DMS114 treated with DMSO at 0.1 percent for 48 hours (cell line): ENCODE data around the gene KIF19.

Source experiments
- DNase-seq: peaks from one replicate; lab custom pipeline; 2025; ENCODE audit not compliant: unreplicated experiment; lab: John Stamatoyannopoulos, UW

Gene KIF19

DNA sequence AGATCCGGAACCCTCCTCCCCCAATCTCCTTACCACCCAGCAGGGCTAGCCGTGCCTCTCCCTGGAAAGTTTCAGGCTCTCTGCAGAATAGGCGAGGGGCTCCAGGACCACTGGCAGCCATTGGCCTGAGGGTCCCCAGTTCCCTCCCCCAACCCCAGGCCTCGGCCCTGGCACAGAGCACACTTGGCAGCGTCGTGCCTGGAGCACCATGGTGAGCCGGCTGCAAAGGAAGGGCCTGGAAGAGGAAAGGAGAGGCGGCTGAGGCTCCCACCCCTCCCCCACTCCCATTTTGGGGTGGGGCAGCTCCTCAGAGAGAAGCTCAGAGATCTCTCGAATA, 36.0 kb downstream of the KIF19 start:
- no peak for DNase-seq

DNA sequence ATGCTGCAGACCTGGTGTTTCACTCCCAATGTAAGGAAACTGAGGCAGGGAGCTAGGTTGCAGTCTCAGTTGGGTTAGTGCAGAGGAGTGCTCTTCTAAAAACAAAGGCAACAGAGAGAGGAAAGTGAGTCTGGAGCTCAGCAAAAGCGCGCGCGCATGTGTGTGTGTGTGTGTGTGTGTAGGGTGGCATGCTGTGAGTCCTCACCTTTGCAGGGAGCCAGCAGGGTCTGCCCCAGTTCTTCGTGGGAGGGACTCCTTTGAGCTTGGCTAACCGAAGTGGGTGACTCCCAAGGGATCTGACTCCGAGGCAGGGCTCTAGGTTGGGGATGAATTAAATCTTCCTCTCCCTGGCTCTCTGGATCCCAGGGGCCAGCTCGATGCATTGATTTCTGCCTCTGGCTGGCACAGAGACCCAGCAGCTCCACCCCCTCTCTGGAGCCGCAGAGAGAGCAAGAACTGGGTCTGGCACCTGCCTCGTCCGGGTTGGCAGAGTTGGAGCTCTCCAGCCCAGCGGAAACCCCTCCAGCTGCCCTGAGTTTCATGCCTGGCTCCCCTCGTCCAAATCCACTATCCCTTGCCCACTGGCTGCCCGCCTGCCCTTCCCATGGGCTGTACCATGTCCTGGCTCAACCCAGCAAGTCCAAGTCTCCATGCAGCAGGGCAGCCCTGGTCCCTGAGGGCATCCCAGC, 36.9 kb downstream of the KIF19 start:
- no peak for DNase-seq

DNA sequence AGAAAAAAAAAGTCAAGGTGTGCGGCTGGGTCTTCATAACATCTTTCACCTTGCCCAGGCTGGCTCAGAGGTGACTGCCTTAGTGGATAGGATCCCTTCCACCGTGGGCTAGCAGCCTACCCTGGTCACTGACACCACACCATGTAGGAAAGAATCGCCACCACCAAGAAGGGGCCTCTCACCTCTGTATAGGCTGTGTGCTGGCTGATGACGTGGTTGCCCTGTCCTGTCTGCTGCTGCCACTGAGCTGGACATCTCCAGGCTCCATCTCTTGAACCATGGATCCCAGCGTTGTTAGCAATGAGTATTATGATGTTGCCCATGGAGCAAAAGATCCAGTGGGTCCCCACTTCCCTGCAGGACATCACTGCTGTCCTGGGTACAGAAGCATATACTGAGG, 41.2 kb downstream of the KIF19 start, which contains the start of gene GPR142:
Gene GPR142, plus strand, starts transcription at position 301 of the 400 bp plus-strand sequence. CDS start 2,035 bp downstream, outside the sequence.
- no peak for DNase-seq

DNA sequence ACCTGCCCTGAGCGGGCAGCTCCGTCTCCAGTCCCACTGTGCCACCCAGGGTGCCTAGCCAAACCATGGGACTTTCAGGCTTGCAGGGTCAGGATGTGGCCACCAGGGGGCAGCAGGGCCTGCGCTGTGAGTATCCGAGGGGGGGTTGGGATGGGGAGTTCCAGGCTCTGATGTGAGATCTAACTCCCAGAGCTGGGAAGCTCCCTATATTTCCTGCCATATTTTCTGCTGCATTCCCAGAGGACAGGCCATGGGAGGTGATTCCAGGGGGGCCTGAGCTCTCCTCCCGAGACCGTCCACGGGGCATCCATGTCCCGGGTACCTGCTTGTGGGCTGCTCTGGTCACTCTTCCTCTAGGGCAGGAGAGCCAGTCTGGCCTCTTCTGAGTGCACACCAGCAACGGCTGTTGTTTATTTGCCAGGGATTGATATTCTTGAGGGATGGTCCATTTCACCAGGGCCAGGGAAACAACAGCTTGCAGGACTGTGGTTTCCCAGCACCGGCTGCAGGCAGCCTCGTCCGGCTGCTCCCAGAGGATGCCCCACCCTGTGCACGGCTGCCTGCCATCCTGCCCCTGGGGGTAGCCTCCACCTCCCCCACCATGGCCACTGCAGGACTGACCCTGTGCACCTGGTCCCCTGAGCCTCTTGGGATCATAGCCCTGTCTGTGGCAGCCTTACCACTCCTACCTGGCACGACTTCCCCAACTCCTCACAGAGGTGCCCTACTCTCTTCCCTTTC, 42.5 kb downstream of the KIF19 start:
- no peak for DNase-seq

DNA sequence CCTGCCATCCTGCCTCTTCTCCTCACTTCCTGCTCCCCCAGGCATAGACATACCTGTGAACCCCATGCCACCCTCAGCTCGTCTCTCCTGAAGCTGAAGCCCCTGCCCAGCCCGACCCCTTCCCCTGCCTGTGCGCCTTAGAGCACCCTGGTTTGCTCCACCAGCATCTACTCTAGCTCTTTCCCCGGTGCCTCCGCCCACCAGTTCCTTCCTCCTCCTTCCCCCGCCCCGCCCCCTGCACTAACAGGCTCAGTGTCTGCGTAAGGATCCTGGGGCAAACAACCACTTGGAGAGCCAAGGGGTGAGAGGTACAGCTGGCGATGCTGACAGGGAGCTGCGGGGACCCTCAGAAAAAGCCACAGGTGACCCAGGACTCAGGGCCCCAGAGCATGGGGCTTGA, 43.2 kb downstream of the KIF19 start:
- no peak for DNase-seq

DNA sequence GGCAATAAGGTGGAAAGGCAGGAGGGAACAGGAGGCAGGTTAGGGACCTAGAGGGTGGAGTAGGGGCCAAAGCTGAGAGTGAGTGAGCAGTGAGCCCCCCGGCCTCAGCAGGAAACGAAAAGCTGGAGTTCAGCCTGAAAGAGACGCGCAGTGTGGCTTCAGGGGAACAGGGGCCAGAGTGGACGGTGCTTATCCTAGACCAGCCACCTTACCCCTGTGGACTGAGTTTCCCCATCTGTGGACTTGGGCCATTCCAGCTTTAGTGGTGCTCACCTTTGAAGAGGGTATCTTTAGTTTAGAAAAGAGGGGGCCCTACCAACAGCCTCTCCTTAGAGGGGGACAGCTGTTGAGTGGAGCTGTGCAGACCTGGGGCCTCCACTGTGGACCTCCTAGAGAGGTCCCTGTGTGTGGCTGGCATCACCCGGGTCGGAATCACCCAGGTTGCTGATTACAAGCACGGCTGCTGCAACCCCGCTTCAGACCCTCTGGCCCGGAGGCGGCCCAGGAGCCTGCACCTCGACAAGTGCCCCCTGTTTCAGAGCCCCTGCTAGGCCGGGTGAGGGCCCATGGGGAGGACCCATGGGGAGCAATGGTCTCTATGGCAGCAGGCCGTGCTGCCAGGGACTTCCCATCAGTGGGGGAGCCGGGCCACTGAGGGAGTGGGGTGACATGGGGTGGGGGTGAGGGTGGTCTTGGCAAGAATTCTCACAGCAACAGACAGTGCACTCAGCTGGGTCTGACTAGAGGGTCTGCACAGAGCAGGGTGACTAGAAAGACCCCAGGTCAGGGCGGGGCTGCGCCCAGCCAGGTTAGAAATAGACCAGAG, 43.9 kb downstream of the KIF19 start:
- DNase-seq: no peak

DNA sequence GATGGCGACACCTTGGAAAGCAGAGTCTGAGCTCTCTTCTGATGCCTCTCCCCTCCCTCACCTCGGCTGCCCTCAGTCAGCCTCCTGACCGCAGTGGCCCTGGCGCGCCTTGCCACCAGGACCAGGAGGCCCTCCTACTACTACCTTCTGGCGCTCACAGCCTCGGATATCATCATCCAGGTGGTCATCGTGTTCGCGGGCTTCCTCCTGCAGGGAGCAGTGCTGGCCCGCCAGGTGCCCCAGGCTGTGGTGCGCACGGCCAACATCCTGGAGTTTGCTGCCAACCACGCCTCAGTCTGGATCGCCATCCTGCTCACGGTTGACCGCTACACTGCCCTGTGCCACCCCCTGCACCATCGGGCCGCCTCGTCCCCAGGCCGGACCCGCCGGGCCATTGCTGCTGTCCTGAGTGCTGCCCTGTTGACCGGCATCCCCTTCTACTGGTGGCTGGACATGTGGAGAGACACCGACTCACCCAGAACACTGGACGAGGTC, 45.7 kb downstream of the KIF19 start:
- DNase-seq: no peak

DNA sequence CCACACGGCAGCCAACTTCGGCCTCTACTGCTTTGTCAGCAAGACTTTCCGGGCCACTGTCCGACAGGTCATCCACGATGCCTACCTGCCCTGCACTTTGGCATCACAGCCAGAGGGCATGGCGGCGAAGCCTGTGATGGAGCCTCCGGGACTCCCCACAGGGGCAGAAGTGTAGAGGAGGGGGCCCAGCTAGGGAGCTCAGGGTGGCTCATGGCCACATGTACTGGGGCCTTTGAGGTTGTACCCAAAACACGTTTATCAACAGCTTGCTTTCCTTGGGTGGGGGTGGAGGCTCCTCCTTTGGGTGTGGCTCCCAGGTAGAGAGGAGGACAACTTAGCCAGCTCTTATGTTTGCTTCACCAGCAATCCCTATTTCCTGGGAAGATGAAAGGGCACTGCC, 46.4 kb downstream of the KIF19 start:
- DNase-seq: no peak

DNA sequence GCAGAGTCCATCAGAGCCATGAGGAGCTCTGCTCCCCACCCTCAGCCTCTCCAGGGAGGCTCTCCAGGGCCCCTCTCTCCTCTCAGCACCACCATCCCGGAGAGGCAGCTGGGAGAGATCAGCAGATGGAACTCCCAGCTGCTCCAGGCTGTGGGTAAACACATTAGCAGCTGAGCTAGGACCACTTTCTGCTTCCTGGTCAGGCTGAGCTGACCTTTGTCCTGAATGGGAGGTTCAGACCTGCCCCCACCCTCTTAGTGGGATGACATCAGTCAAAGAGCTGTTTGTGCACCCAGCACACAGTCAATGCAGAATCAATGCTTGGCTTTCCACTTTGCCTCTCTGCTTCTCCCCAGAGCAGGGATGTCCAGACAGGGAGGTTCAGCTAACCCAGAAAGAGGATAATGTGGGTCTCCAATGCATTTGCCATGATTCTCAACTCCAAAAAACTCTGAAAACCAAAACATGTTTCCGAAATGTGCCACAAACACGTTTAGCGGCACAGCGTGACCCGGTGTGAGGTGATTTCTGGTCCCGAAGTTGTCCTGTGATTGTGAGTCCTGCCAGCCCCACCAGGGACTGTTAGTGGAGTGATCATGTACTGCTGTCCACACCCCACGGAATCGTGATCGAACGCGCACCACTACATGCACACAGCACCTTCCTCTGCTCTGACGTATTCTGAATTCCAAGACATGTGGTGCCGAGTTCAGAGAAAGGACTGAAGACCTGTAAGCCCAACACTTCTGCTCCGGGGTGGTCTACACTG, 48.0 kb downstream of the KIF19 start:
- no peak for DNase-seq

DNA sequence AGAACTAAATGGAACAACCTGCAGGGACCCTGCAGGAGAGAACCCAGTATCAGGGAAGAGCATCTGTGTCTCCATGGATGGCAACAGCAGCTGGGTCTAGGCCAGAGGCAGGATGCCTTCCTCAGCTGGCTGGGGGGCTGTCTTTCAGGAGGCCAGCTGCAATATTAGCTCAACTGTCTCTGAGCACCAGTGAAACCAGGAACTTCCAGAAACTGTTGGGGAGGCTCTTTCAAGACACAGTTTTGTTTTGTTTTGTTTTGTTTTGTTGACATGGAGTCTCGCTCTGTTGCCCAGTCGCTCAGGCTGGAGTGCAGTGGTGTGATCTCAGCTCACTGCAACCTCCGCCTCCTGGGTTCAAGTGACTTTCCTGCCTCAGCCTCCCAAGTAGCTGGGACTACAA, 48.8 kb downstream of the KIF19 start:
- DNase-seq: no peak

DNA sequence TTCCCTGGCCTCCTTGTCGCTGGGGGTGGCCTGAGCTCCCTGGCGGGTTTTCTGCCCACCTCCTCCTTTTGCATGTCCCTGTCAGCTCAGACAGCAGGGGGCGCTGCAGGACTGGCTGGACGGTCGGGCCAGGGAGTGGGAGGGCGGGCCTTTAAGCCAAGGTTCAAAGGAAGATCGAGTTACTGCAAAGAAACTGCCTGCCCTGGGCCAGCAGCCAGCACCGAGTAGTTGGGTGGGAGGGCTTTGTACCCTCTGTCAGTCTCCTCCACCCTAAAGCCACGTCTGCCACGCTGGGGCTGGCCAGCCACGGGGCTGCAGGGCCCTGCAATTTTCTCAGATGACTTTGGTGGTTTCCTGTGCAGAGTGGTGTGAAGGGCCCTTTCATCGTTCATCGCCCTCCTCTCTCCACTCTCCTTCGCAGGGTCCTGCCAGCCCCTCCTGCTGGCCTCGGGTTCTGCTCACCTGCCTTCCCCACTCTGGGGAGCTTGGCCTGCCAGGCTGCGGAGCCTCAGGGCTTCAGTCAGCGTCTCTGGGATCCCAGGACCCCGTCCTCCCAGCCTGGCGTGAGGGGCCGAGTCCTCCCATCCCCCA, 53.6 kb downstream of the KIF19 start:
- peak; percentile 41 for DNase-seq

DNA sequence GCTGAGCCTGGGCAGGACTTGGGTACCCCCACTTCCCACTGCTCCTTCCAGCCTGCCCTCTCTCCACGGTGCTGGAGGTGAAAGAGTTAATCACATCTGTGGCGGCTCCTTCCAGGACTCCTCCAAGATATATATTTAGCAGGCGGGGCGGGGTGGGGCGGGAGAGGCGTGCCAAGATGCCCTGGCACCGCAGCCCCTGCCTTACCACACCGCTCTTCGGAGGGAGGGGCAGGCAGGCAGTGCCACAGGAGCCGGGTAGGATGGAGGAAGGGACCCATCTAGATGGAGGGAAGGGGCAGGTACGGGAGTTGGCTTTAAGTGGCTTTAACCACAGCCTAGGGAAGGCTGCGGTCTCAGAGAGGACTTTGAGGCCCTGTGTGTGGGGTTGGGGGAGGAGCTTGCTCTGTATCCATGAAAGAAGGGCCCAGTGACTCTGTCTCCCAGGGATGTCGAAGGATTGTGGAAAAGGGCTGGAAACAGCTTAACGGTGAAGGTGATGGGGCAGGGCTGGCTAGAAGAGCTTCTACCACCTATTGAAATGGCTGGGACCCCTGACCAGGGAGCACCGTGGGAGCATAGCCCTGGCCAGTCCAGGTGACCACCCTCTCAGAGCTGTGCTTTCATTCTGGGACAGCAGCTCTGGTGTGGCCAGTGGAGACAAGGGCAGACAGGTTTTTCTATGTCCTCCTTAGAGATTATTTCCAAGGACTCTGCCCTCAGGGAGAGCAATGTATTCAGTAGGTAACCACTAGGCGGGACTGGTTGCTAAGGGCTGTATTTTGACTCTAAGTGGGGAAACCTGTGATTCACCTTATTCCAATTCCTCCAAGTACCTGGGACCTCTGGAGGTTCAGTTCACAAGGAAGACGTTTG, 54.3 kb downstream of the KIF19 start:
- no peak for DNase-seq

DNA sequence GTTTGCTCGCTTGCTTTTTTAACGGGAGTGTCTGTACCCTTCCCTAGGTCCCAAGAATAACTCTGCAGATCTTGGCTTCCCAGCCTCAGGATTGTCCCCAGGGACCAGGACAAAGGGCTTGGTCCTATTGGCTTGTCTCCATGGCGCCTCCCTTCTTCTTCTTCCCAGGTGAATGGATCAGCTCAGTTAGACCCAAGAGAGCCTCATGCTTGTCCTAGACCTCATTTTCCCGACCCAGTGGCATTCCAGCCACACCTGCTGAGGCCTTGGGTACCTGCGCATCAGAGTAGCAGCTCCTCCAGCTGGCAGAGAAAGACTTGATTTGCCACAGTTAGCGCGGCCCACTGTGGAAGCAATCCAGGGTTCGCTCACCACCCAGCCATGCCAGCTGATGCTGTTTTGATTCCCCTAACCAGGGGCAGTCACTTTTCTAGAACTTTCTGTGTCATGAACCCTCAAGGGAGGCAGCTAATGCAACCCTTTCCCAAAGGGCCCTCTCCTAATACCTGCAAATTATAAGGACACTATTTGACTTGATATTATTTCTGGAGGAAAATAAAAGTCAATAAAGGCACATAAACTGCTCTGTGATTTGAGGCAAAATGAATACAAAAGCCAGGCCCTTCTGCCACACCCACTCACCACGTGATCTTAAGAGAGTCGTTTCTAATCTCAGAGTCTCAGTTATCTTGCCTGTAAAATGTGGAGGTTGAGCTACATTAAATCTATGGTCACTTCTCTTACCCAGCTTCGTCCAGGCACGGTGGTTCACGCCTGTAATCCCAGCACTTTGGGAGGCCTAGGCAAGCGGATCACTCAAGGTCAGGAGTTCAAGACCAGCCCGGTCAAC, 55.2 kb downstream of the KIF19 start:
- DNase-seq: no peak

DNA sequence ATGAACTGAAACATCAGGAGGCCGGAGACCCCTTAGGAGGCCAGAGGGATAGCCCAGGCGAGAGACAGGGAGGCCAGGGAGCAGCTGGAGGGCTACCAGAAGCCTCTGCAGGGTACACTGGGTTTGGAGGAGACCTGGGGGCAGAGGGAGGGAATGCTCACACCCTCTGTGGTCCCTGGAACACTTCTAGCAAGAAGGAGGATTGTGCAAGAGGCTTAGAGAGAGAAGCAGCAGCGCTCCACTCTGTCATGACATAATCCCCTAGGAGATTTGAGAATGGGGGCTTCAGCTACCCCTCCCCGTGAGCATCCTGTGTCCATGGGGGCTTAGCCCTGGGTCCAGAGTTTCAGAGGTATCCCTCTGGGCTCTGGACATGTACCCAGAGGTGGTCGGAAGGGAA, 57.1 kb downstream of the KIF19 start:
- no peak for DNase-seq

DNA sequence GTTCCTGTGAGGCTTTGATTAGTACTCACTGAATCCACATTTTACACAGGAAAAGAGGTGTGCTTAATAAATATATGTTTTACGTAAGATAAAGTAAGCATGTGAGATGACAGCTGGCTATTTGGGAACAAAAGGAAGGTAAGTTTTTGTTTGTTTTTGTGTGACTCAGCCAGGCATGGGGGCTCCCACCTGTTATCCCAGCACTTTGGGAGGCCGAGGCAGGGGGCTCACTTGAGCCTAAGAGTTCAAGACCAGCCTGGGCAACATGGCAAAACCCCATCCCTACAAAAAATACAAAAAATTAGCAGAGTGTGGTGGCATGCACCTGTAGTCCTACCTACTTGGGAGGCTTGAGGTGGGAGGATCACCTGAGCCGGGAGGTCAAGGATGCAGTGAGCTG, 59.2 kb downstream of the KIF19 start:
- DNase-seq: no peak

DNA sequence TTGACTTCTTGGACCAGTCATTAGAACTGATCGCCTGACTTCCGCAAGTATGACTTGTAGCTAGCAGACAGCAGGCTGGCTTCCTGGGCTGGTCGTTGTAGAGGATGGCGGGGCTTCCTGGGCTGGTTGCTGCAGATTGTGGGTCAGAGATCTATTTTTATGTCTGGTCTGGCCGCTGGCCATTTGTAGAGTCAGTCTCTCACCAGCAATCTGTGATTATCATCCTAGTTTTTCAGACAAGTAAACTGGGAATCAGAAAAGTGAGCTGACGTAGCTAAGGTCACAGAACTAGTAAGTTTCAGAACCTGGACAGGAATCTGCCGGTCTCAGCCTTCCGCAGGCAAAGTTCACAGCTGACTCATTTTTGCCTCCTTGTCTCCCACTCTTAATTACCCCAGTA, 60.4 kb downstream of the KIF19 start:
- no peak for DNase-seq

DNA sequence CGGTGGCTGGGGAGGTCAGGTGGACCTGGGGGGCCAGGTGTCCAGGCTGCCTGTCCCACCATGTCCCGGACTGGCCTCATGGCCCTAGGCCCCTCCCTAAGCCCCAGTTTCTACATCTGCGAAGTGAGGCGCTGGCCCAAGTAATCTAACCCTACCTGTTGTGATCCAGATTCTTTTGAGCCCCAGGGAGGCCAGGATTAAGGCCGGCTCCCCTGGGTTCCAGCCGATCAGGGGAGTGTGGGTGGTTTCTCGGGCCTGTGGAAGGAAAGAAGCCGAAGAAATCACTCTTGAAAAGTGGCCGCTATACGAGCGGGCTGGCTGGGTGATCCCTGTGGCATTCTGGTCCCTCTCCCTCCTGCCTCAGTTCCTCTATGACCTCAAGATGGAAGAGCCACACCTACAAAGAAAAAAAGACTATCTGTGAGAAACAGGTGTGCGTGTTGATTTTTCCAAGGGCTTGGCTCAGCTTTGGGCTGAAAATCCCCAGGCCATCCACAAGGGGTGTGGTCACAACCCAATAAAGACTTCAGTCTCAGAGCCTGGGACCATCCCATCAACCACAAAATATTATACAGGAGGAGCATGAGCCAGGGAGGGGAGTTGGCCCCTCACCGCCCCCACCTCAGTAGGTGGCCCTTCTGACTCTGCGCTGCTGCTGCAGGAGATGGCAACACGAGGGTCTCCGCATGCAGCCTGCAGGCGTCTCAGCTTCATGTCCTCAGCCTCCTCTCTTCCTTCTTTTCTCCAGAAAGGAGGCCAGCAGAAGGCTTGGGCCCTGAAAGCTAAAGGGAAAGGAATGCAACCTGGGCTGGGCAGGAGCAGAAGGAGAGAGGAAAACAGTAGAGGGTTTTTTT, 61.6 kb downstream of the KIF19 start:
- no peak for DNase-seq
